CD14-positive monocyte (primary cell): Measurements from ENCODE around the gene TRPC4AP. TPM values are rescaled to one million over a fixed set of nuclear protein-coding genes. Genes with fewer than 3 reads are reported as not detected.

ENCODE experiments used
- DNase-seq, 3 donors: peaks; one replicate each; pipeline ENCODE4 v3.0.0-alpha.2; 2011 to 2022
- H2AFZ ChIP-seq: 2 replicates; pipeline ENCODE4 v1.6.0; 2012; ENCODE audit warnings: mild to moderate bottlenecking, low read depth, low read length, inconsistent platforms; ENCODE audit not compliant: insufficient read depth, poor library complexity, severe bottlenecking
- H3K27ac ChIP-seq, 2 donors: 1 replicate in 1 of 2; 2 replicates in 1 of 2; pipeline ENCODE4 v1.5.1; 2012 to 2013; ENCODE audit warnings: low read length in 2 of 2, control low read depth in 1 of 2, inconsistent platforms in 1 of 2, low read depth in 1 of 2, mild to moderate bottlenecking in 1 of 2
- H3K27me3 ChIP-seq, 2 donors: one replicate each; pipeline versions ENCODE4 v1.6.0 to v1.6.1; 2011 to 2013; ENCODE audit warnings: low read length in 2 of 2; ENCODE audit not compliant: control insufficient read depth in 2 of 2, insufficient read depth in 2 of 2
- H3K36me3 ChIP-seq, 2 donors: replicated peaks in 1 of 2; 1 replicate in 1 of 2; 2 replicates in 1 of 2; pipeline versions ENCODE4 v1.5.1 to v1.6.1; 2012 to 2013; ENCODE audit warnings: low read length in 2 of 2, control low read depth in 1 of 2, inconsistent platforms in 1 of 2, mild to moderate bottlenecking in 1 of 2; ENCODE audit not compliant: insufficient read depth in 2 of 2, control insufficient read depth in 1 of 2
- H3K4me1 ChIP-seq, 2 donors: 1 replicate in 1 of 2; 2 replicates in 1 of 2; pipeline versions ENCODE4 v1.5.1 to v1.6.1; 2012 to 2013; ENCODE audit warnings: low read length in 2 of 2, control low read depth in 1 of 2, inconsistent platforms in 1 of 2, mild to moderate bottlenecking in 1 of 2, moderate library complexity in 1 of 2; ENCODE audit not compliant: insufficient read depth in 2 of 2, control insufficient read depth in 1 of 2
- H3K4me2 ChIP-seq: replicated peaks from 2 replicates; pipeline ENCODE3; 2012; ENCODE audit warnings: low read length, moderate library complexity, mild to moderate bottlenecking; ENCODE audit not compliant: poor library complexity, severe bottlenecking; ENCODE audit errors: extremely low read depth
- H3K4me3 ChIP-seq, 3 experiments: fragments of 200-600 bp in 1 of 3; sonication (generic) in 1 of 3; replicated peaks in 1 of 3; 1 replicate in 2 of 3; 2 replicates in 1 of 3; pipeline ENCODE4 v1.5.1; 2011 to 2013; ENCODE audit warnings: low read length in 3 of 3, mild to moderate bottlenecking in 3 of 3, control low read depth in 2 of 3, low read depth in 2 of 3, inconsistent platforms in 1 of 3, moderate library complexity in 1 of 3
- H3K79me2 ChIP-seq: 2 replicates; pipeline ENCODE4 v1.6.0; 2012; ENCODE audit warnings: mild to moderate bottlenecking, control low read depth, inconsistent platforms, low read length, moderate library complexity; ENCODE audit not compliant: insufficient read depth
- H3K9ac ChIP-seq: 2 replicates; pipeline ENCODE4 v1.6.0; 2017; ENCODE audit warnings: low read length, mild to moderate bottlenecking; ENCODE audit not compliant: insufficient read depth, poor library complexity, severe bottlenecking
- H3K9me3 ChIP-seq, 2 donors: replicated peaks in 1 of 2; 1 replicate in 1 of 2; 2 replicates in 1 of 2; pipeline versions ENCODE4 v1.5.1 to v1.6.1; 2012 to 2013; ENCODE audit warnings: low read length in 2 of 2, control low read depth in 1 of 2; ENCODE audit not compliant: control insufficient read depth in 1 of 2, insufficient read depth in 1 of 2
- H4K20me1 ChIP-seq: 2 replicates; pipeline ENCODE4 v1.6.0; 2012; ENCODE audit warnings: mild to moderate bottlenecking, low read length, control low read depth, moderate library complexity; ENCODE audit not compliant: insufficient read depth
- H3K27ac Mint-ChIP-seq, 7 donors: one replicate each; pipeline ENCODE4 v1.8.0; 2020; ENCODE audit warnings: mild to moderate bottlenecking in 7 of 7, mixed read lengths in 7 of 7, moderate library complexity in 6 of 7, inconsistent platforms in 2 of 7
- H3K27me3 Mint-ChIP-seq, 3 donors: one replicate each; pipeline ENCODE4 v1.8.0; 2021 to 2022; ENCODE audit warnings: low read depth in 3 of 3, mild to moderate bottlenecking in 3 of 3, mixed read lengths in 3 of 3, moderate library complexity in 3 of 3, inconsistent platforms in 1 of 3
- H3K36me3 Mint-ChIP-seq, 2 donors: one replicate each; pipeline ENCODE4 v1.8.0; 2020; ENCODE audit warnings: mixed read lengths in 2 of 2, inconsistent platforms in 1 of 2, mild to moderate bottlenecking in 1 of 2
- H3K4me1 Mint-ChIP-seq: one replicate; pipeline ENCODE4 v1.8.0; 2020; ENCODE audit warnings: mild to moderate bottlenecking, mixed read lengths
- H3K4me3 Mint-ChIP-seq, 2 donors: one replicate each; pipeline ENCODE4 v1.8.0; 2020; ENCODE audit warnings: mild to moderate bottlenecking in 2 of 2, mixed read lengths in 2 of 2, moderate library complexity in 1 of 2
- H3K9me3 Mint-ChIP-seq, 7 donors: one replicate each; pipeline ENCODE4 v1.8.0; 2020 to 2022; ENCODE audit warnings: mixed read lengths in 7 of 7, mild to moderate bottlenecking in 6 of 7, moderate library complexity in 6 of 7, inconsistent platforms in 2 of 7
- WGBS: methylation state at CpG from one replicate; pipeline ENCODE4 v1.1.5; 2013; ENCODE audit warnings: missing lambda C conversion rate; ENCODE audit not compliant: insufficient coverage; 5-methylcytosine and 5-hydroxymethylcytosine counted together
- intact Hi-C, 2 donors: fragments of 100-400 bp; cut with micrococcal nuclease; formaldehyde crosslinking; loops; one replicate each; pipeline versions ENCODE4 v1.15.0 to v1.15.1; 2023
- polyA plus RNA-seq, 3 donors: library from polyadenylated mRNA; depleted of rRNA in 1 of 3; unstranded in 2 of 3; stranded (reverse) in 1 of 3; fragments of 300-500 nt in 2 of 3; fragments of >200 nt in 1 of 3; fragmentation: Illumina TruSeq in 2 of 3; gene quantifications; 1 replicate in 2 of 3; 2 replicates in 1 of 3; pipeline ENCODE4 v1.2.3, GENCODE V29; 2012 to 2021
- TF ChIP-seq, protein P1 (sequence below): fragments of 200-600 bp; IDR thresholded peaks from one replicate; pipeline ENCODE4 v1.8.0; 2022; ENCODE audit warnings: antibody characterized with exemption, mild to moderate bottlenecking

Gene TRPC4AP
- polyA plus RNA-seq, 3 donors: 80.8 to 98.4 (median 88.6) TPM

DNA sequence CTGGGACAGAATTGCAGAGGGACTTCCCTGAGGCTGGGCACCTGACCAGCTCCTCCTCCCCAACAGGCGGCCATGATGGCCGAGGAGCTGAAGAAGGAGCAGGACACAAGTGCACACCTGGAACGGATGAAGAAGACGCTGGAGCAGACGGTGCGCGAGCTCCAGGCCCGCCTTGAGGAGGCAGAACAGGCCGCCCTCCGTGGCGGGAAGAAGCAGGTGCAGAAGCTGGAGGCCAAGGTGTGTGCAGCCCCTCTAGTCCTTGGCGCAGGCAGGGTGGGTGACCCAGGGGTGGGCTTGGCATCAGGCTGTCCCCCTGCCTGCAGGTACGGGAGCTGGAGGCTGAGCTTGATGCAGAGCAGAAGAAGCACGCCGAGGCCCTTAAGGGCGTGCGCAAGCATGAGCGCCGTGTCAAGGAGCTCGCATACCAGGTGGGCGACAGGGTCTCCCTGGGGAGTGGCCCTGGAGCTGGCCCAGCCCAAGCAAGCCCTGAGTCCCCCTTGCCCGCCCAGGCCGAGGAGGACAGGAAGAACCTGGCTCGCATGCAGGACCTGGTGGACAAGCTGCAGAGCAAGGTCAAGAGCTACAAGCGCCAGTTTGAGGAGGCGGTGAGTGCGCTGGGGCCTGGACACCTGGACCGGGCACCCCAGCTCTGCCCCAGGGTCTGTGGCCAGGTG lies 91.5 kb downstream of the TRPC4AP start:
- H3K36me3 Mint-ChIP-seq: peaks cover 89 to 99% of the 10 kb centered on the region in 2 donors

DNA sequence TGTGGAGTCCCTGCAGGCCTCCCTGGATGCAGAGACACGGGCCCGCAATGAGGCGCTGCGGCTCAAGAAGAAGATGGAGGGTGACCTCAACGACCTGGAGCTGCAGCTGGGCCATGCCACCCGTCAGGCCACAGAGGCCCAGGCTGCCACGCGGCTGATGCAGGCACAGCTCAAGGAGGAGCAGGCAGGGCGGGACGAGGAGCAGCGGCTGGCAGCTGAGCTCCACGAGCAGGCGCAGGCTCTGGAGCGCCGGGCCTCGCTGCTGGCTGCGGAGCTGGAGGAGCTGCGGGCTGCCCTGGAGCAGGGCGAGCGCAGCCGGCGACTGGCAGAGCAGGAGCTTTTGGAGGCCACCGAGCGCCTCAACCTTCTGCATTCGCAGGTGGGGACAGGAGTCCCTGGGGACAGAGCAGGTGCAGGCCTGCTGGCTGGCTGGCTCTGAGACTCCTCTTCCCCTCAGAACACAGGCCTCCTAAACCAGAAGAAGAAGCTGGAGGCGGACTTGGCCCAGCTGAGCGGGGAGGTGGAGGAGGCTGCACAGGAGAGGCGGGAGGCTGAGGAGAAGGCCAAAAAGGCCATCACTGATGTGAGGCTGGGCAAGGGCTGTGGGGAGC lies 92.2 kb downstream of the TRPC4AP start:
- Histone ChIP-seq H4K20me1 (peaks cover 35% of the 10 kb centered on the region), H3K36me3 (peaks cover 90 to 98% of the 10 kb centered on the region in 2 donors), H3K27ac (no peak overlapping the region), H3K9ac (no peak overlapping the region), H2AFZ (no peak overlapping the region), H3K79me2 (no peaks in the 10 kb centered on the region), H3K4me3 (no peak overlapping the region), H3K4me1 (no peaks in the 10 kb centered on the region), H3K9me3 (no peaks in the 10 kb centered on the region), H3K4me2 (no peak overlapping the region), H3K27me3 (no peaks in the 10 kb centered on the region)
- WGBS: 96% methylated on average over 19 of the region's 28 CpGs
- H3K36me3 Mint-ChIP-seq: peaks cover 88 to 99% of the 10 kb centered on the region in 2 donors
- no peaks in the 10 kb centered on the region for H3K4me1 Mint-ChIP-seq
- peaks cover 0 to 2% (median 0%) of the 10 kb centered on the region in 7 donors for H3K9me3 Mint-ChIP-seq
- H3K27me3 Mint-ChIP-seq: peaks cover 0 to 5% (median 0%) of the 10 kb centered on the region in 3 donors
- H3K27ac Mint-ChIP-seq: no peak overlapping the region
- DNase-seq: no peak
- intact Hi-C loops: no loop called here
- TF ChIP-seq, protein P1, sequence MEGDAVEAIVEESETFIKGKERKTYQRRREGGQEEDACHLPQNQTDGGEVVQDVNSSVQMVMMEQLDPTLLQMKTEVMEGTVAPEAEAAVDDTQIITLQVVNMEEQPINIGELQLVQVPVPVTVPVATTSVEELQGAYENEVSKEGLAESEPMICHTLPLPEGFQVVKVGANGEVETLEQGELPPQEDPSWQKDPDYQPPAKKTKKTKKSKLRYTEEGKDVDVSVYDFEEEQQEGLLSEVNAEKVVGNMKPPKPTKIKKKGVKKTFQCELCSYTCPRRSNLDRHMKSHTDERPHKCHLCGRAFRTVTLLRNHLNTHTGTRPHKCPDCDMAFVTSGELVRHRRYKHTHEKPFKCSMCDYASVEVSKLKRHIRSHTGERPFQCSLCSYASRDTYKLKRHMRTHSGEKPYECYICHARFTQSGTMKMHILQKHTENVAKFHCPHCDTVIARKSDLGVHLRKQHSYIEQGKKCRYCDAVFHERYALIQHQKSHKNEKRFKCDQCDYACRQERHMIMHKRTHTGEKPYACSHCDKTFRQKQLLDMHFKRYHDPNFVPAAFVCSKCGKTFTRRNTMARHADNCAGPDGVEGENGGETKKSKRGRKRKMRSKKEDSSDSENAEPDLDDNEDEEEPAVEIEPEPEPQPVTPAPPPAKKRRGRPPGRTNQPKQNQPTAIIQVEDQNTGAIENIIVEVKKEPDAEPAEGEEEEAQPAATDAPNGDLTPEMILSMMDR: no peak
- no peak overlapping the region for H3K4me3 Mint-ChIP-seq

More for the DNA sequence above, 91.5 kb downstream of the TRPC4AP start:
- peaks cover 90 to 98% of the 10 kb centered on the region in 2 donors for H3K36me3 ChIP-seq
- intact Hi-C loops: no loop called here
- WGBS: 97% methylated on average over 28 of the region's 28 CpGs
- H2AFZ ChIP-seq: no peak overlapping the region
- no peak for DNase-seq
- no peak overlapping the region for H3K4me3 ChIP-seq
- no peak overlapping the region for H3K27ac ChIP-seq
- Mint-ChIP-seq H3K27me3 (peaks cover 0 to 5% (median 0%) of the 10 kb centered on the region in 3 donors), H3K4me3 (no peak overlapping the region), H3K4me1 (no peaks in the 10 kb centered on the region), H3K27ac (peak overlapping the region in 1 of 7 donors; percentile 53), H3K9me3 (peaks cover 0 to 2% (median 0%) of the 10 kb centered on the region in 7 donors)
- no peak overlapping the region for H3K9ac ChIP-seq
- H3K27me3 ChIP-seq: no peaks in the 10 kb centered on the region
- no peak overlapping the region for H3K4me2 ChIP-seq
- H3K9me3 ChIP-seq: no peaks in the 10 kb centered on the region
- H3K79me2 ChIP-seq: no peaks in the 10 kb centered on the region
- no peaks in the 10 kb centered on the region for H3K4me1 ChIP-seq
- TF ChIP-seq, protein P1: no peak
- H4K20me1 ChIP-seq: peaks cover 41% of the 10 kb centered on the region
